OCI-LY3 (cell line): Measurements from ENCODE around the gene ANKRD13D.
"Not testable (repeated sequence)": the region's sequence is repeated elsewhere in the genome, so short reads cannot be mapped to it uniquely, and the experiment has no call there.

Source experiments
- H2AFZ ChIP-seq: fragments of 200-600, 300-600 bp; shearing (Covaris generic); 2 replicates; pipeline ENCODE4 v1.6.0; 2014; ENCODE audit warnings: antibody characterized with exemption, low read depth, low read length
- H3K27ac ChIP-seq: fragments of 200-600, 300-600 bp; sonication (generic); 2 replicates; pipeline ENCODE4 v1.5.1; 2014; ENCODE audit warnings: mild to moderate bottlenecking, low read length, moderate library complexity, mixed read lengths
- H3K27me3 ChIP-seq: fragments of 200-600, 300-600 bp; sonication (generic); 2 replicates; pipeline ENCODE4 v1.6.1; 2014; ENCODE audit warnings: low read depth, low read length, mixed read lengths
- H3K36me3 ChIP-seq: fragments of 200-600, 300-600 bp; sonication (generic); replicated peaks from 2 replicates; pipeline ENCODE3; 2014; ENCODE audit warnings: low read depth, low read length, mixed read lengths
- H3K4me1 ChIP-seq: fragments of 300-600, 200-600 bp; sonication (generic); 2 replicates; pipeline ENCODE4 v1.6.1; 2014; ENCODE audit warnings: low read length, mixed read lengths
- H3K4me2 ChIP-seq: fragments of 200-600, 300-600 bp; sonication (generic); 2 replicates; pipeline ENCODE4 v1.6.1; 2014; ENCODE audit warnings: low read length, mixed read lengths
- H3K4me3 ChIP-seq: fragments of 300-600, 200-600 bp; sonication (generic); 2 replicates; pipeline ENCODE4 v1.5.1; 2014; ENCODE audit warnings: antibody characterized with exemption, mild to moderate bottlenecking, low read length, moderate library complexity
- H3K79me2 ChIP-seq: fragments of 300-600, 200-600 bp; shearing (Covaris generic); 2 replicates; pipeline ENCODE4 v1.6.1; 2014; ENCODE audit warnings: mild to moderate bottlenecking, low read length, mixed read lengths
- H3K9ac ChIP-seq: fragments of 300-600, 200-600 bp; shearing (Covaris generic); 2 replicates; pipeline ENCODE4 v1.6.0; 2014; ENCODE audit warnings: mild to moderate bottlenecking, low read length, moderate library complexity
- H3K9me3 ChIP-seq: fragments of 200-600, 300-600 bp; shearing (Covaris generic); 2 replicates; pipeline ENCODE4 v1.6.1; 2014; ENCODE audit warnings: low read length, mixed read lengths; ENCODE audit not compliant: insufficient read depth
- H4K20me1 ChIP-seq: fragments of 200-600, 300-600 bp; sonication (generic); 2 replicates; pipeline ENCODE4 v1.6.1; 2016; ENCODE audit warnings: low read length, mixed read lengths; ENCODE audit not compliant: insufficient read depth
- EZH2phosphoT487 ChIP-seq: fragments of 200-600 bp; shearing (Covaris generic); IDR thresholded peaks from 2 replicates; pipeline ENCODE4 v1.6.1; 2018; ENCODE audit warnings: antibody characterized with exemption, mixed run types, low read depth
- TF ChIP-seq, protein P1 (sequence below): fragments of 200-600, 300-600 bp; sonication (generic); IDR thresholded peaks from 2 replicates; pipeline ENCODE4 v1.5.1; 2014; ENCODE audit warnings: antibody characterized with exemption, low read length, low read depth

The ANKRD13D gene

DNA sequence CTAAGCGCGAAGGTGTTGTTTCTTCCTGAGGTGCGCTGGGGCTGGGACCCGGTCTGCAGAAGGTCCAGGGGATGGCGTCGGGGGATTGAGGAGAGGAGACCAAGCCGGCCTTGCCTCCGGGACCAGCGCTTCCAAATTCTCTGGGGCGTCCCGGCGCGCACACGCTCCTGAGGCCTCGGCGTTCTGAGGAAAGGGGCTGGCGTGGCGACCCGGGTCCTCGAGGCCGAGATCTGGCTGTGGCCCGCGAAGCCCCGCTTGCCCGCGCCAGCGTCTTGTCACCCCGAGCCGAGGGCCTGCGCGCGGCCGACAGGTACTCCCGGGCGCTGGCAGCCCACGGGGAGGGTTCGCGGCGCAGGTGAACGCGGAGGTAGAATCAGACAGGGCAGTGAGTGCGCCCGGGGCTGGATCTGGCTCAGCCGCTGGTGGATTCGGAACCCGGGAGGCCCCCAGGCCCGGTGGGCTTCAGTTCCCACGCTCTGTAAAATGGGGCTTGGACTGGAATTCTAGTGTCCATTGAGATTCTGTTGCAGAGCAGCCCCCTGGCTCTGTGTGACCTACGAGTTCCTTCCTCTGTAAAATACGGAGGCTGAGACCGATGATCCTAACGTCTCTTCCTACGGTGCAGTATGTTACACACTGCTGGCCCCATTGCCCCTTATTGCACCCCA is 28.9 kb downstream of the ANKRD13D start:
- H3K9ac ChIP-seq = peak overlapping the region; percentile 66
- H2AFZ ChIP-seq = peak overlapping the region; percentile 67
- peak overlapping the region; percentile 78 for H3K4me3 ChIP-seq
- no peak overlapping the region for H3K27ac ChIP-seq
- peaks cover 8% of the 10 kb centered on the region for H3K4me1 ChIP-seq
- H3K9me3 ChIP-seq = no peaks in the 10 kb centered on the region
- H3K4me2 ChIP-seq = peak overlapping the region; percentile 81
- no peaks in the 10 kb centered on the region for H3K79me2 ChIP-seq
- H4K20me1 ChIP-seq = no peaks in the 10 kb centered on the region
- H3K27me3 ChIP-seq = no peaks in the 10 kb centered on the region
- H3K36me3 ChIP-seq = no peaks in the 10 kb centered on the region
- TF ChIP-seq, protein P1, sequence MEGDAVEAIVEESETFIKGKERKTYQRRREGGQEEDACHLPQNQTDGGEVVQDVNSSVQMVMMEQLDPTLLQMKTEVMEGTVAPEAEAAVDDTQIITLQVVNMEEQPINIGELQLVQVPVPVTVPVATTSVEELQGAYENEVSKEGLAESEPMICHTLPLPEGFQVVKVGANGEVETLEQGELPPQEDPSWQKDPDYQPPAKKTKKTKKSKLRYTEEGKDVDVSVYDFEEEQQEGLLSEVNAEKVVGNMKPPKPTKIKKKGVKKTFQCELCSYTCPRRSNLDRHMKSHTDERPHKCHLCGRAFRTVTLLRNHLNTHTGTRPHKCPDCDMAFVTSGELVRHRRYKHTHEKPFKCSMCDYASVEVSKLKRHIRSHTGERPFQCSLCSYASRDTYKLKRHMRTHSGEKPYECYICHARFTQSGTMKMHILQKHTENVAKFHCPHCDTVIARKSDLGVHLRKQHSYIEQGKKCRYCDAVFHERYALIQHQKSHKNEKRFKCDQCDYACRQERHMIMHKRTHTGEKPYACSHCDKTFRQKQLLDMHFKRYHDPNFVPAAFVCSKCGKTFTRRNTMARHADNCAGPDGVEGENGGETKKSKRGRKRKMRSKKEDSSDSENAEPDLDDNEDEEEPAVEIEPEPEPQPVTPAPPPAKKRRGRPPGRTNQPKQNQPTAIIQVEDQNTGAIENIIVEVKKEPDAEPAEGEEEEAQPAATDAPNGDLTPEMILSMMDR = no peak

- peak overlapping the region; percentile 78 for H3K4me3 ChIP-seq
- not testable (repeated sequence) for H3K9ac ChIP-seq
Observed at GRCh38 chr11:67318876-67319275, 29.8 kb downstream of the ANKRD13D start.

DNA sequence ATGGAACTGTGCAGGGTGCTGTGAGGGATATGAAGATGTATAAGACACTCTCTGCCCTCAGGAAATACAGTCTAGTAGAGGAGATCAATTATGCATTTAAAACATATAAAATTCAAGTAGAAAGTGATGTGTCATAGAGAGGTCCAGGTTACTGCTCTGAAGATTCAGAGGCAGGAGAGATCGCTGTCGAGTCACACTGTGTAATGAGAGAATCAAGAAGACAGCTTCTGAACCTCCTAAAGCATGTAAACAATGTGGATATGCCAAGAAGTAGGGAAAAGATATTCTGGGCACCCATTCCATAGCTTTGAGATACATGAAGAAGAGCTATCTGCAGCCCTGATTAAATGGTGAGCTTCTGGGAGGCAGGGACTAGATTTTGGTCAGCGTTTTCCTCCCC is 30.9 kb downstream of the ANKRD13D start:
- no peak overlapping the region for H3K9ac ChIP-seq
- TF ChIP-seq, protein P1 = no peak
- TF ChIP-seq EZH2phosphoT487 = no peak
- no peaks in the 10 kb centered on the region for H3K9me3 ChIP-seq
- H3K4me3 ChIP-seq = no peak overlapping the region
- H3K4me1 ChIP-seq = peaks cover 8% of the 10 kb centered on the region
- H2AFZ ChIP-seq = no peak overlapping the region
- no peaks in the 10 kb centered on the region for H3K27me3 ChIP-seq
- H4K20me1 ChIP-seq = no peaks in the 10 kb centered on the region
- no peak overlapping the region for H3K27ac ChIP-seq
- no peaks in the 10 kb centered on the region for H3K36me3 ChIP-seq
- H3K79me2 ChIP-seq = no peaks in the 10 kb centered on the region
- no peak overlapping the region for H3K4me2 ChIP-seq

More at GRCh38 chr11:67318876-67319275, 29.8 kb downstream of the ANKRD13D start:
- not testable (repeated sequence) for H3K79me2 ChIP-seq, H3K4me1 ChIP-seq, H3K27ac ChIP-seq, H3K36me3 ChIP-seq, H2AFZ ChIP-seq, H3K27me3 ChIP-seq, H4K20me1 ChIP-seq, H3K9me3 ChIP-seq
- H3K4me2 ChIP-seq = peak overlapping the region; percentile 81

GRCh38 chr11:67320691-67321090 is 31.6 kb downstream of the ANKRD13D start:
- H3K4me3 ChIP-seq = no peak overlapping the region
- H2AFZ ChIP-seq = no peak overlapping the region
- no peaks in the 10 kb centered on the region for H3K36me3 ChIP-seq
- H3K4me1 ChIP-seq = peaks cover 8% of the 10 kb centered on the region
- no peaks in the 10 kb centered on the region for H4K20me1 ChIP-seq
- no peak overlapping the region for H3K4me2 ChIP-seq
- no peaks in the 10 kb centered on the region for H3K9me3 ChIP-seq
- H3K27ac ChIP-seq = no peak overlapping the region
- H3K79me2 ChIP-seq = no peaks in the 10 kb centered on the region
- TF ChIP-seq EZH2phosphoT487 = no peak
- TF ChIP-seq, protein P1 = no peak
- no peaks in the 10 kb centered on the region for H3K27me3 ChIP-seq
- H3K9ac ChIP-seq = no peak overlapping the region
